K562 (cell line): ENCODE measurements around the gene OR10G4.

ENCODE experiments used
- FOXM1 ChIP-seq, 2 experiments: fragments of 450-650 bp in 1 of 2; sonication (generic) in 1 of 2; formaldehyde crosslinking in 1 of 2; IDR thresholded peaks; 2 replicates each; pipeline versions ENCODE4 v1.6.1 to v1.9.0; 2017 to 2022; ENCODE audit warnings: low read depth in 2 of 2, mild to moderate bottlenecking in 2 of 2, missing genetic modification reagents in 1 of 2, moderate library complexity in 1 of 2
- HDAC1 ChIP-seq, 2 experiments: fragments of 450-650 bp; IDR thresholded peaks; 2 replicates each; pipeline ENCODE4 v1.6.1; 2016 to 2017; ENCODE audit warnings: inconsistent platforms in 1 of 2, mild to moderate bottlenecking in 1 of 2, moderate library complexity in 1 of 2
- POLR2A ChIP-seq: fragments of 450-650 bp; conservative IDR thresholded peaks from 2 replicates; pipeline ENCODE4 v1.6.1; 2016
- TF ChIP-seq, protein P1 (sequence below), 3 experiments: IDR thresholded peaks in 2 of 3; conservative IDR thresholded peaks in 1 of 3; 2 replicates each; pipeline ENCODE4 v1.5.1; 2011 to 2012; ENCODE audit warnings: low read length in 3 of 3, mild to moderate bottlenecking in 3 of 3, control low read depth in 2 of 3, improper control_type of control experiment in 1 of 3, inconsistent platforms in 1 of 3, low read depth in 1 of 3, mixed read lengths in 1 of 3, moderate library complexity in 1 of 3; ENCODE audit not compliant: insufficient read depth in 2 of 3
- TF ChIP-seq, protein P2 (sequence below), 2 experiments: fragments of 200-800 bp in 1 of 2; sonication (Bioruptor generic) in 1 of 2; sonication (generic) in 1 of 2; formaldehyde crosslinking in 1 of 2; IDR thresholded peaks in 1 of 2; conservative IDR thresholded peaks in 1 of 2; 2 replicates each; pipeline versions ENCODE4 v1.5.0 to v1.6.1; 2016 to 2020; ENCODE audit warnings: missing compliant biosample characterization in 1 of 2, missing genetic modification characterization in 1 of 2, missing genetic modification reagents in 1 of 2
- TF ChIP-seq, protein P3 (sequence below): sonication (generic); formaldehyde crosslinking; IDR thresholded peaks from 2 replicates; pipeline ENCODE4 v1.9.0; 2022; ENCODE audit warnings: mild to moderate bottlenecking, missing genetic modification reagents

DNA sequence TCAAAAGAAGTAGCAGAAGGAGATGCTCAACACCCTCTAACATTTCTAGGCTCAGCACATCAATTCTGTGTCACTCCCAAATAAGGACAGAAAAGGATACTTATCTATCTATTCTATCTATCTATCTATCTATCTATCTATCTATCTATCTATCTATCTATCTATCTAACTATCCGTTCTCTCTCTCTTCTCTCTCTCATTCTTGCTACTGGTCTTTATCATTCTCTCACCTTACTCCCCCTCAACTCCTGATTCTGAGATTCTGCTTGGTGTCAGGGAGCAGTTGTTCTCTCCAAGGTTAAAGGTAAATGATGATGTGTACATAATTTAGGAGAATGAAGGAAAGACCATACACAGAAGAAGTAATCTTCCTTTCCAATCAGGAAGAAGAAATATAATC, 17.7 kb upstream of the OR10G4 start, which contains the start of gene OR10G6:
- TF ChIP-seq, protein P1, sequence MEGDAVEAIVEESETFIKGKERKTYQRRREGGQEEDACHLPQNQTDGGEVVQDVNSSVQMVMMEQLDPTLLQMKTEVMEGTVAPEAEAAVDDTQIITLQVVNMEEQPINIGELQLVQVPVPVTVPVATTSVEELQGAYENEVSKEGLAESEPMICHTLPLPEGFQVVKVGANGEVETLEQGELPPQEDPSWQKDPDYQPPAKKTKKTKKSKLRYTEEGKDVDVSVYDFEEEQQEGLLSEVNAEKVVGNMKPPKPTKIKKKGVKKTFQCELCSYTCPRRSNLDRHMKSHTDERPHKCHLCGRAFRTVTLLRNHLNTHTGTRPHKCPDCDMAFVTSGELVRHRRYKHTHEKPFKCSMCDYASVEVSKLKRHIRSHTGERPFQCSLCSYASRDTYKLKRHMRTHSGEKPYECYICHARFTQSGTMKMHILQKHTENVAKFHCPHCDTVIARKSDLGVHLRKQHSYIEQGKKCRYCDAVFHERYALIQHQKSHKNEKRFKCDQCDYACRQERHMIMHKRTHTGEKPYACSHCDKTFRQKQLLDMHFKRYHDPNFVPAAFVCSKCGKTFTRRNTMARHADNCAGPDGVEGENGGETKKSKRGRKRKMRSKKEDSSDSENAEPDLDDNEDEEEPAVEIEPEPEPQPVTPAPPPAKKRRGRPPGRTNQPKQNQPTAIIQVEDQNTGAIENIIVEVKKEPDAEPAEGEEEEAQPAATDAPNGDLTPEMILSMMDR (IDR thresholded peaks at IDR 0.05 in 2 of 3, conservative IDR thresholded peaks at IDR 0.05 in 1 of 3; ENCODE audit: insufficient read depth in 2 of 3, low read depth in 1 of 3, low read length in 3 of 3) = no peak
- TF ChIP-seq FOXM1 (IDR thresholded peaks at IDR 0.05; ENCODE audit: low read depth) = no peak
- TF ChIP-seq FOXM1 (CRISPR knock-in tag; IDR thresholded peaks at IDR 0.05; ENCODE audit: low read depth) = no peak
- no peak for TF ChIP-seq POLR2A
- TF ChIP-seq, protein P2, sequence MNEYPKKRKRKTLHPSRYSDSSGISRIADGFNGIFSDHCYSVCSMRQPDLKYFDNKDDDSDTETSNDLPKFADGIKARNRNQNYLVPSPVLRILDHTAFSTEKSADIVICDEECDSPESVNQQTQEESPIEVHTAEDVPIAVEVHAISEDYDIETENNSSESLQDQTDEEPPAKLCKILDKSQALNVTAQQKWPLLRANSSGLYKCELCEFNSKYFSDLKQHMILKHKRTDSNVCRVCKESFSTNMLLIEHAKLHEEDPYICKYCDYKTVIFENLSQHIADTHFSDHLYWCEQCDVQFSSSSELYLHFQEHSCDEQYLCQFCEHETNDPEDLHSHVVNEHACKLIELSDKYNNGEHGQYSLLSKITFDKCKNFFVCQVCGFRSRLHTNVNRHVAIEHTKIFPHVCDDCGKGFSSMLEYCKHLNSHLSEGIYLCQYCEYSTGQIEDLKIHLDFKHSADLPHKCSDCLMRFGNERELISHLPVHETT (CRISPR knock-in tag; conservative IDR thresholded peaks at IDR 0.05 in 1 of 2, IDR thresholded peaks at IDR 0.05 in 1 of 2) = no peak
- TF ChIP-seq, protein P3, sequence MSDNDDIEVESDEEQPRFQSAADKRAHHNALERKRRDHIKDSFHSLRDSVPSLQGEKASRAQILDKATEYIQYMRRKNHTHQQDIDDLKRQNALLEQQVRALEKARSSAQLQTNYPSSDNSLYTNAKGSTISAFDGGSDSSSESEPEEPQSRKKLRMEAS (CRISPR knock-in tag) = no peak
- no peak for TF ChIP-seq HDAC1 (IDR thresholded peaks at IDR 0.05)
